ENCODE data around the gene C4orf54. TPM values are rescaled to one million over a fixed set of nuclear protein-coding genes. Genes with fewer than 3 reads are reported as not detected.

The C4orf54 gene
- total and polyA plus RNA-seq, 4 donors = under 0.01 to 0.06 (median 0.01) TPM

GRCh38 chr4:99629962-99630554 lies 27.6 kb downstream of the C4orf54 start:
- H3K4me1 ChIP-seq (ENCODE audit: control insufficient read depth in 5 of 5, insufficient read depth in 5 of 5, low read length in 5 of 5) = peaks cover 0 to 8% (median 0%) of the 10 kb centered on the region in 5 donors
- no peaks in the 10 kb centered on the region for H3K9me3 ChIP-seq (ENCODE audit: control insufficient read depth in 4 of 4, insufficient read depth in 3 of 4, low read length in 3 of 4)
- DNase-seq (no peak), ATAC-seq (ENCODE audit: insufficient read depth, low FRiP score) (no peak)
- H3K36me3 ChIP-seq (ENCODE audit: control insufficient read depth in 4 of 4, insufficient read depth in 4 of 4, low read length in 4 of 4) = no peaks in the 10 kb centered on the region
- no peak overlapping the region for H3K4me3 ChIP-seq
- H3K27ac ChIP-seq (ENCODE audit: low read depth in 1 of 2, low read length in 1 of 2) = no peak overlapping the region
- no peak overlapping the region for H3K9ac ChIP-seq (ENCODE audit: insufficient read depth in 1 of 2, low read length in 2 of 2)
- no peak for TF ChIP-seq CTCF (IDR thresholded peaks at IDR 0.05; ENCODE audit: control extremely low read depth, extremely low read depth)
- no peaks in the 10 kb centered on the region for H3K27me3 ChIP-seq (ENCODE audit: control insufficient read depth in 3 of 3, insufficient read depth in 3 of 3, low read length in 2 of 3)

- DNase-seq (peak in 1 of 3 donors; percentile 28), ATAC-seq (ENCODE audit: insufficient read depth, low FRiP score) (no peak)
- Histone ChIP-seq H3K4me1 (ENCODE audit: control insufficient read depth in 5 of 5, insufficient read depth in 5 of 5, low read length in 5 of 5) (peaks cover 0 to 27% (median 0%) of the 10 kb centered on the region in 5 donors), H3K4me3 (no peak overlapping the region), H3K27ac (ENCODE audit: low read depth in 1 of 2, low read length in 1 of 2) (no peak overlapping the region), H3K36me3 (ENCODE audit: control insufficient read depth in 4 of 4, insufficient read depth in 4 of 4, low read length in 4 of 4) (no peaks in the 10 kb centered on the region), H3K9me3 (ENCODE audit: control insufficient read depth in 4 of 4, insufficient read depth in 3 of 4, low read length in 3 of 4) (no peaks in the 10 kb centered on the region), H3K27me3 (ENCODE audit: control insufficient read depth in 3 of 3, insufficient read depth in 3 of 3, low read length in 2 of 3) (no peaks in the 10 kb centered on the region), H3K9ac (ENCODE audit: insufficient read depth in 1 of 2, low read length in 2 of 2) (no peak overlapping the region)
- WGBS, 2 donors = 70 to 81% methylated on average over 1 of the region's 1 CpG
- no peak for TF ChIP-seq CTCF (IDR thresholded peaks at IDR 0.05; ENCODE audit: control extremely low read depth, extremely low read depth)
Observed at GRCh38 chr4:99628040-99628439, 29.6 kb downstream of the C4orf54 start.

GRCh38 chr4:99625369-99625768 lies 32.3 kb downstream of the C4orf54 start:
- Histone ChIP-seq H3K9me3 (ENCODE audit: control insufficient read depth in 4 of 4, insufficient read depth in 3 of 4, low read length in 3 of 4) (no peaks in the 10 kb centered on the region), H3K4me1 (ENCODE audit: control insufficient read depth in 5 of 5, insufficient read depth in 5 of 5, low read length in 5 of 5) (peaks cover 0 to 42% (median 0%) of the 10 kb centered on the region in 5 donors), H3K36me3 (ENCODE audit: control insufficient read depth in 4 of 4, insufficient read depth in 4 of 4, low read length in 4 of 4) (no peaks in the 10 kb centered on the region), H3K4me3 (no peak overlapping the region), H3K27ac (ENCODE audit: low read depth in 1 of 2, low read length in 1 of 2) (no peak overlapping the region), H3K27me3 (ENCODE audit: control insufficient read depth in 3 of 3, insufficient read depth in 3 of 3, low read length in 2 of 3) (no peaks in the 10 kb centered on the region), H3K9ac (ENCODE audit: insufficient read depth in 1 of 2, low read length in 2 of 2) (no peak overlapping the region)
- 87 to 88% methylated on average over 5 of the region's 5 CpGs for WGBS, 2 donors
- TF ChIP-seq CTCF (IDR thresholded peaks at IDR 0.05; ENCODE audit: control extremely low read depth, extremely low read depth) = no peak
- ATAC-seq (ENCODE audit: insufficient read depth, low FRiP score) = no peak
- DNase-seq = peak in 2 of 3 donors; percentile 25 to 33
